CD4-positive, alpha-beta T cell treated with Interferon alpha-2 for 1 hour (primary cell): ENCODE data around the gene NEUROG1.
"Not testable (repeated sequence)": the region's sequence is repeated elsewhere in the genome, so short reads cannot be mapped to it uniquely, and the experiment has no call there.

ENCODE experiments used
- DNase-seq, 2 donors: peaks; one replicate each; pipeline ENCODE4 v3.0.0-alpha.2; 2020 to 2022

Gene NEUROG1

DNA sequence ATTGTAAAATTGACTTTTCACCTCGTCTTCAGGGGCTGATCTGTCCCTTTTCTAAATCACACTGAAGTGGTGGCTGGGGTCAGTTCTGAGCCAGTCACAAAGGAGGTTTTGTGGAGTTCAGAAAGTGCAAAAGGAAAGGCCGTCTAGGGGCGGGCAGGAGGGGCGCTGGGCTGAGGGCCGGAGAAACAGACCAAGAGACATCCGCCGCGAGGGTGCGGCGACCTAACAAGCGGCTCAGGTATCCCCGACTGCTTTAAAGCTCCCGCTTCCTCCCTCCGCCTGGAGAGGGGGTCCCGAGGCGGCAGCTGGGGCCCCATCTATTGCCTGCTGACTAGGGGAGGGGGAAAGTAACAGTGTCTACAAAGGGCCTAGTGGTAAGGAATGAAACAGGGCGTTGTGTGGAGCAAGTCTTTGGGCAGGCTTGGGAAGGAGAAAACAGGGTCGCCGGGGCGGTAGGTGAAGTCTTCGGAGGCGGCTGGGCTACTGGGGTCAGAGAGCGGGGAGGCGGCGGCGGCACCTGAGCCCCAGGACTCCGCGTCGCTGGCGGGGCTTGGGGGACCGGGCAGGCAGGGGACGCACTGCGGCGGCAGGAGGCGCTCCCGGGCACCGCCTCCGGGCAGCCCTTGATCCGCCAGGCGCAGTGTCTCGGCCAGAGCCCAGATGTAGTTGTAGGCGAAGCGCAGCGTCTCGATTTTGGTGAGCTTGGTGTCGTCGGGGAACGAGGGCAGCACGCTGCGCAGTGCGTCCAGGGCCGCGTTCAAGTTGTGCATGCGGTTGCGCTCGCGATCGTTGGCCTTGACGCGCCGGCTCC lies 950 bp downstream of the NEUROG1 start:
- no peak for DNase-seq

GRCh38 chr5:135533794-135534193 lies 2.0 kb downstream of the NEUROG1 start:
- no peak for DNase-seq

- no peak for DNase-seq
Observed at GRCh38 chr5:135533334-135533733, 2.4 kb downstream of the NEUROG1 start.

- DNase-seq, result not testable (repeated sequence)
Observed at GRCh38 chr5:135529576-135529975, 6.2 kb downstream of the NEUROG1 start.

DNA sequence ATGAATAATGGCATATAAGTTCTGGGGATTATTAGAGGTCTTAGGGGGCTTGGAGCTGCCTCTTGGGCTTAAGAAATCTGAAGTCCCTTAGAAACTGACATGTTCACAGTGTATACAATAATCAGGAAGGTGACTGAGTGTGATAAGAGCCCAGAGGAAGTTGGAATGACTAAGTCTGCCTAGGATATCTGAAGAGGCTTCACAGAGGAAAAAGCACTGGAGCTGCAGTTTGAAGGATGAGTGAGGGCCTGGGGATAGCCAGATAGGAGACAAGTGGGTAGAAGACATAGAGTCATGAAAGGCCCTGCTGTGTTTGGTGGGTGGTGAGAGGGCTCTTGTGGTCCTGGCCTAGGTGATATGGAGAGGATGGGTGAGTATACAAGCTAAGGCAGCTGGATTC lies 8.8 kb downstream of the NEUROG1 start:
- DNase-seq, result no peak

DNA sequence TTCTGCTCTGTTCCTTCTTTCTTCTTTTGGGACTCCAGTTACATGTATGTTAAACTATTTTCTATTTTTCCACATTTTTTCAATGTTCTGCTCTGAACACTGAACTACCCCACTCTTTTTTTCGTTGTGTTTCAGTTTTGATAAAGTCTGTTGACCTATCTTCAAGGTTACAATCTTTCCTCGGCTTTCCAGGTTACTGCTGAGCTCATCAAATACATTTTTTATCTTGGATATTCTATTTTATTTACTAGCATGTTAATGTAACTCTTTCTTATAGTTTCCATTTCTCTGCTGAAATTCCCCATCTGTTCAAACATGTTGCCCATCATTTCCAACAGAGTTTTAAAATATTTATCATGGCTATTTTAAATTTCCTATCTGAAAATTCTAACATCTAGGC lies 13.8 kb downstream of the NEUROG1 start:
- no peak for DNase-seq

DNA sequence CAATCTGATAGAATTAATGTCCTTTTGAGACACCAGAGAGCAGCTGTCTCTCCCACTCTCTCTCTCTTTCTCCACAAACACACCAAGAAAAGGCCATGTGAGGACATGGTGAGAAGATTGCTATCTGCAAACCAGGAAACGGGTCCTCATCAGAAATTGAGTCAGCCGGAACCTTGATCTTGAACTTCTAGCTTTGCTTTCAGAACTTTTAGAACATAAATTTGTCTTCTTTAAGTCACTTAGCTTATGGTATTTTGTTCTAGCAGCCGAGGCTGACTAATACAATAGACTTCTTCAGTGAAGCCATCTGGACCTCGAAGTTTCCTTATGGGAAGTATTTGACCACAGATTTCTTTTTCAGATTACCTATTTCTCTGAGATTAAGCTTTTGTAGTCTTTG lies 18.1 kb downstream of the NEUROG1 start:
- DNase-seq, result no peak

DNA sequence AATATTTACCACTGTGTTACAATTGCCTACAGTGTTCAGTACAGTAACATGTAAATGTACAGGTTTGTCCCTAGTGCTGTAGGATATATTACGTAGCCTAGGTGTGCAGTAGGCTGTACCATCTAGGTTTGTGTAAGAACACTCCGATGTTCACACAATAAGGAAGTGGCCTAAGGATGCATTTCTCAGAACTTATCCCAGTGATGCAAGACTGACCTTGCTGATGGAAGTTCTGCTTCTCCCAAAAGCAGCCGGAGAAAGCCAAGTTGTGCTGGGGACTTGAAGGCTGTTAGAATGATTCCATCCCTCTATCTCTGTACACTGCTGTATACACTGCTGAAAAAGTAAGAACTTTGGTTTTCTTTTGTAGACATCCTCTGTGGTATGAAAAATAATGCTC lies 21.6 kb downstream of the NEUROG1 start:
- no peak for DNase-seq

- no peak for DNase-seq
Observed at GRCh38 chr5:135511761-135512575, 23.8 kb downstream of the NEUROG1 start.

GRCh38 chr5:135509995-135510394 lies 25.8 kb downstream of the NEUROG1 start:
- DNase-seq, result no peak

DNA sequence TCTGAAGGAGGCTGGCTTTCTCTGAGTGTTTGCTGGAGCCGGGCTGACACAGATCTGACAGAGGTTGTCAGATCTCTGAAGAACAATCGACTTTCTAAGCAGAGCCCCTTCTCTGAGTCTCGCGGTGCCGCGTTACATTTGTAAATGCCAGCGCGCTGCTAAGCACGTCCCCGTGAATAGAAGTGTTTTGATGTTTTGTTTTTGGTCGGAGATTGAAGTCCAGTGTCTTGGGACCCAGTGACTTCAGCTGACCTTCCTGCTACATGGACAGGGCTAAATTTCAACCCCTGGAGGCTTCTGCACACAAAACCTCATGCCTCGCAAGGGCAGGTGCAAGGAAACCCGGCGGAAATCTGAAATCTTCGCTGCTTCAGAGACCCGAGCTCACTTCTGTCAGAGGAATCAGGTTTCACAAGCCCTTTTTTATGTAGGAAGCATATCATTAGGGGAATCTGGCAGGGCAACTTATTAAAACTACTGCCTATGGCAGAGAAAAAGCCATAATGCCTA lies 27.2 kb downstream of the NEUROG1 start:
- DNase-seq, result no peak

- DNase-seq, result no peak
Observed at GRCh38 chr5:135505973-135506372, 29.8 kb downstream of the NEUROG1 start.

GRCh38 chr5:135504376-135504775 lies 31.4 kb downstream of the NEUROG1 start:
- DNase-seq, result no peak

DNA sequence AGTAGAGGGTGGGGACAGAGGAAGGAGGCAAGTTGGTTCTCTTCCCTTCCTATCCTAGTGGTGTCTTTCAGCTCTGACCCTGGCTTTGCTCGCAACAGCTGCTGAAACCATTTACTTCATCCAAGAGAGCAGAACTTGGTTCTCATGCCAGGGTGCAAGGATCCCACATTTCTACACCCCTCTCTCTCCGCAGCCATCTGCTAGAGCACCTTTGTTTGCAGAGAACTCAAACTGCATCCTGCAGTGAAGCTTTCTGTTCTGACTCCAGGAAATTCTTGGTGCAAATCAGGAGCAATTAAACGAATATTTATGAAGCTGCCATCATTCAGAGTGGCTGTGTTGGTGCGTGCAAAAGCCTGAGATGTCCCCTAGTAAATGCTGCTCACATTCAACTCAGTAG lies 31.9 kb downstream of the NEUROG1 start:
- no peak for DNase-seq

DNA sequence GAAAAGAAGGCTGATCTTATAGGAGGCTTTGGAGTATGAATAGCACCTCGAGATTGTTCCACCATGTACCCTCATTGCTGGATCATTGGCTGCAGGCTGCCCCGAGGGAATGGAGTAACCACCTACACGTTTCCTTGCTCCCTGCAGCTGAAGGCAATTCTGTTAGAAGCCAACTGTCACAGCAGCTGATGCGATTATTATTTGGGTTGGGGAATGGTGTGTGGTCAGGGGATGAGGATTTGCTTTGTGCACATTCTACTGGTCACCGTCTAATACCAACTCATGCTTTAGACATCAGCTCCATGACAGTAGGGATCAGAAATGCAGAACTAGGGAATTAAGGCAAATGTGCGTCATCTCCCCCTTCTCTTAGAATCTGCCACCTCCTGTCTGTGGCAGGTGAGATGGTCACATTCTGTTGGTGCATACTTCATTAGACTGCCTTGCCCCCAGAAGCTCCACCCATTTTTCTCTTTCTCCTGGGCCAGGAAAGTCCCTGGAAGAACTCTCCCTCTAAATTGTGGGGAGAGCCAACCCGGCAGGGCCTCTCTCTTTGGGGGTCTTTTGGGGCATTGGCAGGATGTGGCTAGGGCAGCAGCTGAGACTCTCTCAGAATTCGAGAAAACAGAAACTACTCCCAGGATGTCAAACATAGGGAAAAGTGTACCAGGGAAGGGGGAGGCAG lies 32.8 kb downstream of the NEUROG1 start:
- DNase-seq, result no peak

GRCh38 chr5:135501965-135502364 lies 33.8 kb downstream of the NEUROG1 start:
- DNase-seq, result no peak

- DNase-seq, result no peak
Observed at GRCh38 chr5:135498637-135498995, 37.1 kb downstream of the NEUROG1 start.

DNA sequence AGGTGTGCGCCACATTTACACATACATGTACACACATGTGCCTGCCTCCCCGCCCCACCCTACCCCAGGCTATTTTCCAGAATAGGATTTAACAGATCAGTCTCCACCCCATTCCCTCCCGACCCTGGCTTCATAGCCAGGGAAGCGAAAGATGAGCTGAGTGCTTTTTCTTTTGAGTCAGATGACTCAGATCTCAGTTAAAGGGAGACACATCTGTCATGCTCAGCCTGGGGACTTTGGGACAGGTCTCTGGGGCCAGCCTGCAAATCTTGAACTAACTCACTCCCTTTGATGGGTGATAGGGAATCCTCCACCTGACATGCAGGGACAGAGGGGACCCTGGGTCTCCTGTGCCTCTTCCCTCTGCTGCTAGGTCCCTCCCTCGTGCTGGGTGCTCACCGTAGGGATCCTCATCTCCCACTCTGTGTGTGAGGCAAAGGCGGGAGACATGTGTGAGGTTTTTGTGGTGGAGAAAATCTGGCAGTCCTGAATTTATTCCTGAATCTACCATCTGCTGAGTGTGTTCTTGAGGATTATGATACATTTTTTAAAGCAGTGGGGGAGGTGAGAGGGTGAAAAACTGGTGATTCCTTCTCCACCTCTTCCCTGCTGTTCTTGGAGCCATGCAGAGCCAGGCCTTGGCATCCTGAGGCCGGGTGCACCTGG lies 37.7 kb downstream of the NEUROG1 start:
- DNase-seq, result no peak

GRCh38 chr5:135495531-135495930 lies 40.2 kb downstream of the NEUROG1 start:
- not testable (repeated sequence) for DNase-seq

- no peak for DNase-seq
Observed at GRCh38 chr5:135494196-135494595, 41.6 kb downstream of the NEUROG1 start.

GRCh38 chr5:135493406-135494180 lies 42.2 kb downstream of the NEUROG1 start:
- no peak for DNase-seq

DNA sequence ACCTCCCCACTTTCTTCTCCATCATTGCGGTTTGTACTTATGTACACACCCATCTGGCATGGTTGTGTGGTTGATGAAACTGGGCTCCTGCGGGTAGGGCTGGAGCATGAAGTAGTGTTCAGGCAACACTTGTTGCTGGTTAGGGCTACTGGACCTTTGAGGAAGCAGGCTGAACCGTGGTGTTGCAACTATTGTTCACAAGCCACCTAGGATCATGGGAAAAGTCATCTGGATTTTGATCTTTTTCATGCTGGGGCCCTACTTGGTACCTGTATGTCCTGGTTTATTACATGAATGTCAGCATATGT lies 43.5 kb downstream of the NEUROG1 start:
- no peak for DNase-seq
